Duodenal mucosa (tissue), 2 donors: ENCODE data around the gene DPYSL3.

Source experiments
- H3K27ac ChIP-seq: one replicate; pipeline ENCODE4 v1.7.0; 2013; ENCODE audit warnings: low read depth, low read length
- H3K27me3 ChIP-seq, 2 donors: one replicate each; pipeline ENCODE4 v1.7.0; 2013; ENCODE audit warnings: low read length in 2 of 2, control low read depth in 1 of 2; ENCODE audit not compliant: insufficient read depth in 2 of 2, control insufficient read depth in 1 of 2
- H3K36me3 ChIP-seq, 2 donors: one replicate each; pipeline ENCODE4 v1.7.0; 2013; ENCODE audit warnings: low read length in 2 of 2, control low read depth in 1 of 2; ENCODE audit not compliant: insufficient read depth in 2 of 2, control insufficient read depth in 1 of 2
- H3K4me1 ChIP-seq, 2 donors: one replicate each; pipeline ENCODE4 v1.7.0; 2013; ENCODE audit warnings: low read length in 2 of 2, control low read depth in 1 of 2; ENCODE audit not compliant: insufficient read depth in 2 of 2, control insufficient read depth in 1 of 2
- H3K4me3 ChIP-seq, 2 donors: one replicate each; pipeline ENCODE4 v1.7.0; 2013; ENCODE audit warnings: low read length in 2 of 2, low read depth in 1 of 2
- H3K9ac ChIP-seq, 2 donors: one replicate each; pipeline ENCODE4 v1.7.0; 2013; ENCODE audit warnings: low read length in 2 of 2, low read depth in 1 of 2
- H3K9me3 ChIP-seq, 2 donors: one replicate each; pipeline ENCODE4 v1.7.0; 2013; ENCODE audit warnings: low read length in 2 of 2, control low read depth in 1 of 2; ENCODE audit not compliant: control insufficient read depth in 1 of 2

DPYSL3 gene

DNA sequence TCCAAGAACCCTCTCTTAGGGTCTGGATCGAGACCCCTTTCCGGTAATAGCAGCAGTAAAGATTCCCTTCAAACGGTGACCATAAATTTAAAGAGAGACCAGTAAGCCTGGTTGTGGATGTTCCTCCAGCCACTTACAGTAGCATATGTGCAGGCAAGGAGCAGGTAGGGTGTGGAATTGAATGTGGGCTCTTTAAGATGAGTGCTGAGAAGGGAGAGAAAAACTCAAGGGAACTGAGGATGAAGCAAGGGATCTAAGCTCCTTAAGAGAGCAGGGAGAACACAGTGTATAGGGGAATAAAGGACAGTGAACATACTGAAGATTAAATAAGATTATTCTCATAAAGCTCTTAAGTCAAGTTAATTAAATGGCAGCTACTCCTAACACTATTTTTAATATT lies 51.3 kb downstream of the DPYSL3 start:
- no peaks in the 10 kb centered on the region for H3K9me3 ChIP-seq
- H3K27ac ChIP-seq, result no peak overlapping the region
- peaks cover 5 to 6% of the 10 kb centered on the region in 2 donors for H3K4me1 ChIP-seq
- H3K9ac ChIP-seq, result no peak overlapping the region
- H3K4me3 ChIP-seq, result no peak overlapping the region
- H3K27me3 ChIP-seq, result peaks cover 10 to 18% of the 10 kb centered on the region in 2 donors
- H3K36me3 ChIP-seq, result no peaks in the 10 kb centered on the region

DNA sequence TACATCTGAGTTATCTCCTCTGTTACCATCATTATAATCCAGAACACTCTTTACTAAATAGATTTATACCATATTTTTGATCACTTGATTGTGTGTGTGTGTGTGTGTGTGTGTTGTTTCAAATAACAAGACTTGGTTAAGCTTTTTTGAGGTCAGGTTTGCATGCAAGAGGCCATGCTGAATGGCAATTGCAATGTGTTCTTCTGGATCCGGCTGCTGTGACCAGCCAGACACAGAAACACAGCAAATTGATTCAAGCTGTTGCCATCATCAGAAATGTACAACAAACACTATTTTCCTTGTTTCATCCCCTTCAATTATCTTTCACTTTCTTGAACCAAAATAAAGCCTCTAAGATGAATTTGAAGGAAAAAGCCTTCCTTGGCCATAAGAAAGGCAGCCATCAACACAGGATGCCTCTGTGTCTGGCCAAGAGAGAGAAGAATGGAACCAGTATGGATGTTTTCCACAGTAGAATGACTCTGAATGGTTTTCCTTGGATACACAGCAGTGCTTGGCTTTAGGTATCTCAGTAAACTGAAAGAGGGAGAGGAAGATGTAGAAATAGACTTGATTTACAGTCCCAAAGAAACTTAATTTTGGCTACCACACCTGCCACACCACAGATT lies 53.9 kb downstream of the DPYSL3 start:
- no peak overlapping the region for H3K4me3 ChIP-seq
- H3K27ac ChIP-seq, result no peak overlapping the region
- no peak overlapping the region for H3K9ac ChIP-seq

GRCh38 chr5:147454996-147455677 lies 54.7 kb downstream of the DPYSL3 start:
- H3K36me3 ChIP-seq, result no peaks in the 10 kb centered on the region
- H3K27ac ChIP-seq, result no peak overlapping the region
- H3K4me3 ChIP-seq, result no peak overlapping the region
- H3K4me1 ChIP-seq, result peaks cover 5 to 20% of the 10 kb centered on the region in 2 donors
- H3K9ac ChIP-seq, result no peak overlapping the region
- peaks cover 32 to 41% of the 10 kb centered on the region in 2 donors for H3K27me3 ChIP-seq
- no peaks in the 10 kb centered on the region for H3K9me3 ChIP-seq

More for the DNA sequence above, 53.9 kb downstream of the DPYSL3 start:
- Histone ChIP-seq H3K4me1 (peaks cover 5 to 20% of the 10 kb centered on the region in 2 donors), H3K36me3 (no peaks in the 10 kb centered on the region), H3K27me3 (peaks cover 32 to 41% of the 10 kb centered on the region in 2 donors), H3K9me3 (no peaks in the 10 kb centered on the region)

DNA sequence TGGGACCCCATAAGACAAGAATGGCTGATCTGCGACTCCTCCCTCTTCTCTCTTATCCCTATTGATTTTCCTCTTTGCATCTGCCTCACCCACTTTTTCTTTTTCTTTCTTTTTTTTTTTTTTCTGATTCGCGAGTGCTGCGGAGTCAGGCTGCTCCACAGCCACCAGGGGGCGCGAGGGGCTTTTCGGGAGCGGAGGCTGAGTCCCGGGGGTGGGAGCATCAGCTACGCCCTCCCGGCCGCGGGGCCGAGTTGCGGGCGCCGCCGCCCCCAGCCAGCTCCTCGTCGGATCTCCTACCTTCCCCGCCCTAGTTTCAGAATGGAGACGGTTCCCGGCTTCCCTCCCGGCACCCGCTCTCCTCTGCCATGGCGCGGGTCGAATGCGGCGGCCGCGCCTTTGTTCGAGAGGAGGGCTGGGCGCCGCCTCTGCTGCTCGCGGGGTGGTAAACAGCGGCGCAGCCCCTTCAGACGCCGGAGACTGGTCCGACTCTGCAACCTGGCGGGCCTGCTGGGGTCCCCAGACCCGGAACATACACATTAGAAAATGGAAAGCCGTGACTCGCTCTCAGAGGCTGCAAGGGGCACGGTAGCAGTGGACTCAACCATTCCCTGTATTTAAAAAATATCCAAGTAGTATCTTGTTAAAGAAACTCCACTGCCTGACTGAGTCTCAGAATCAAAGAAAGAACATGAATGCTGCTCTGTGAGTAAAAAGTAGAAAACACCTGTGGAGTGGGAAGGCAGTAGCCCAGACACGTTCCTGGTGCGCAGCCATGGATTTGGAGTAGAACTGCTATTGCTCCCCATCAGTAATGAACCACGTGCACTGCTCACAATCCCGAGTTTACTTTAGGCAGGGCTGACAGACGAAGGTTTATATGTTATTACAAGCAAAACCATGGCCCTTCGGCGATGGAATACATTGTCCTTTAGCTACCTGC lies 55.7 kb downstream of the DPYSL3 start:
- Histone ChIP-seq H3K9me3 (no peaks in the 10 kb centered on the region), H3K4me3 (peak overlapping the region; percentile 66 to 69), H3K27me3 (peaks cover 32 to 41% of the 10 kb centered on the region in 2 donors), H3K27ac (peak overlapping the region; percentile 25), H3K9ac (peak overlapping the region; percentile 38 to 44), H3K4me1 (peaks cover 5 to 20% of the 10 kb centered on the region in 2 donors), H3K36me3 (no peaks in the 10 kb centered on the region)

GRCh38 chr5:147452165-147452811 lies 57.6 kb downstream of the DPYSL3 start:
- Histone ChIP-seq H3K36me3 (no peaks in the 10 kb centered on the region), H3K9ac (peak overlapping the region in 1 of 2 donors; percentile 54), H3K9me3 (no peaks in the 10 kb centered on the region), H3K4me1 (peaks cover 5 to 20% of the 10 kb centered on the region in 2 donors), H3K27ac (no peak overlapping the region), H3K27me3 (peaks cover 32 to 41% of the 10 kb centered on the region in 2 donors), H3K4me3 (peak overlapping the region; percentile 66 to 69)

GRCh38 chr5:147451193-147451592 lies 58.7 kb downstream of the DPYSL3 start:
- peaks cover 30 to 39% of the 10 kb centered on the region in 2 donors for H3K27me3 ChIP-seq
- no peaks in the 10 kb centered on the region for H3K9me3 ChIP-seq
- H3K4me1 ChIP-seq, result peaks cover 5 to 20% of the 10 kb centered on the region in 2 donors
- H3K27ac ChIP-seq, result no peak overlapping the region
- H3K4me3 ChIP-seq, result peak overlapping the region in 1 of 2 donors; percentile 2
- no peaks in the 10 kb centered on the region for H3K36me3 ChIP-seq
- H3K9ac ChIP-seq, result no peak overlapping the region

- H3K36me3 ChIP-seq, result no peaks in the 10 kb centered on the region
- H3K4me3 ChIP-seq, result no peak overlapping the region
- peaks cover 5 to 20% of the 10 kb centered on the region in 2 donors for H3K4me1 ChIP-seq
- H3K9ac ChIP-seq, result no peak overlapping the region
- no peak overlapping the region for H3K27ac ChIP-seq
- H3K27me3 ChIP-seq, result peaks cover 26 to 34% of the 10 kb centered on the region in 2 donors
- H3K9me3 ChIP-seq, result no peaks in the 10 kb centered on the region
Observed at GRCh38 chr5:147450606-147451005, 59.3 kb downstream of the DPYSL3 start.

- Histone ChIP-seq H3K27me3 (peaks cover 22 to 23% of the 10 kb centered on the region in 2 donors), H3K9me3 (no peaks in the 10 kb centered on the region), H3K4me1 (peaks cover 0 to 14% of the 10 kb centered on the region in 2 donors), H3K4me3 (no peak overlapping the region), H3K27ac (no peak overlapping the region), H3K9ac (no peak overlapping the region), H3K36me3 (no peaks in the 10 kb centered on the region)
Observed at GRCh38 chr5:147448766-147449165, 61.1 kb downstream of the DPYSL3 start.

- H3K27me3 ChIP-seq, result peaks cover 5% of the 10 kb centered on the region in 2 donors
- peaks cover 0 to 5% of the 10 kb centered on the region in 2 donors for H3K4me1 ChIP-seq
- no peaks in the 10 kb centered on the region for H3K36me3 ChIP-seq
- H3K4me3 ChIP-seq, result no peak overlapping the region
- no peaks in the 10 kb centered on the region for H3K9me3 ChIP-seq
- H3K9ac ChIP-seq, result no peak overlapping the region
- H3K27ac ChIP-seq, result no peak overlapping the region
Observed at GRCh38 chr5:147446523-147446922, 63.3 kb downstream of the DPYSL3 start.
